ENCODE measurements around the gene TTC24.
"Not testable (repeated sequence)": the region's sequence is repeated elsewhere in the genome, so short reads cannot be mapped to it uniquely, and the experiment has no call there.

Gene TTC24

DNA sequence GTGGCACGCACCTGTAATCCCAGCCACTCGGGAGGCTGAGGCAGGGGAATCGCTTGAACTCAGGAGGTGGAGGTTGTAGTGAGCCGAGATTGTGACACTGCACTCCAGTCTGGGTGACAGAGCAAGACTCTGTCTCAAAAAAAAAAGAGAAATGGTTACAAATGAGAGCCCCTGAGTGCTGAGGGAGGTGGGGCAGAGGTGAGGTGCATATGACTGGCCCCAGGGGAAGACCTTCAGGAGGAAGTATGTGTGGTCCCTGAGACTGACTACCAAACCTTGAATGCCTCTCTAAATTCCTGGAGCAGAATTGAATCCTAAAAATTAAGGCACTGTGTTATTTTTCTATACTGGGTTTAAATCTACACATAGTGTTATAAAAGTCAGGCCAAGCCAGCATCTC, 27.8 kb downstream of the TTC24 start:
- not testable (repeated sequence) for DNase-seq

- DNase-seq: peak in 43 of 58 donors; percentile 11 to 85 (median 39)
These were observed 28.6 kb downstream of the TTC24 start for GRCh38 chr1:156608036-156608674.

DNA sequence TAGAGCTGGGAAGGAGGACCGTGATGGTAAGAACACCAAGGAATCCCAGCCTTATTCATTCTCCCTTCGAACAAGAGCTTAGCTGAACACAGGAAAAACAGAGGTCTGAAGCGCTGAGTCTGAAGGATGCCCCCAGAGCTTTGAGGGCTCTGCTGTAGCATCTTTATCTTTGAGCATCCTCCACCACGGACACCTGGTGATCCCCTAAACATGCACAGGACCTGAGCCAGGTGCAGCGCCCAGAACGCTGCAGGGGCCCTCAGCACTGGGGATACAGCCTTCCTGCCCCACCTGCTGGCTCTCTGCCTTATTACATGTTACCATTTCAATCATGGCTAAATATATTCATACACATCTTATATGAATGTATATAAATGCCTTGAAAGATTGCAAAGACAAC, 29.5 kb downstream of the TTC24 start:
- DNase-seq: peak in 6 of 58 donors; percentile 7 to 46 (median 22)

DNA sequence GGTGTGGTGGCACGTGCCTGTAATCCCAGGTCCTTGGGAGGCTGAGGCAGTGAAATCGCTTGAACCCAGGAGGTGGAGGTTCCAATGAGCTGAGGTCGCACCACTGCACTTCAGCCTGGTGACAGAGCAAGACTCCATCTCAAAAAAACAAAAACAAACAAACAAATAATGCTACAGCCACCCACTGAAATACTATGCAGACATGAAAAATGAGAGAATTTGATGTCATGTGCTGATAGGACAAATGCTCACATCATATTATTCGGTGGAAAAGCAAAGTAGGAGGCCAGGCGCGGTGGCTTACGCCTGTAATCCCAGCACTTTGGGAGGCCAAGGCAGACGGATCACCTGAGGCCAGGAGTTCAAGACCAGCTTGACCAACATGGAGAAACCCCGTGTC, 30.5 kb downstream of the TTC24 start:
- DNase-seq: not testable (repeated sequence)

DNA sequence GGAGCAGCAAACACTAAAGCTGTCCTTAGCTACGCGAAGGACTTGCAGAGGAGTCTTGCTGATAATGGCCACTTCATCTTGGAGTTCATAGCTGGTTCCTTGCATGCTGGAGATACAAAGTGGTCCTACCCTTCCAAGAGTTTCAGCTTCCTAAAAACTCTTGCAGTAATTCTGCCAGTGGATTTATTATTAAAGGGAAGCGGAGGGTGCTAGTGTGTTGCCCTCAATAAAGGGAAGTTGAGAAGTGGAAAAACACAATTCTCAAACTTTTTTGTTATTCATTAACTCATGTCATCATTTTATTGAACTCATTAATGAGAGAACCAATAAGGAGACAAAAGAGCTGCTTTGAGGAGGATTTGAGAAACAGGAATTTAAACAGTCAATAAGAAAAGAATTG, 33.1 kb downstream of the TTC24 start:
- DNase-seq: no peak

DNA sequence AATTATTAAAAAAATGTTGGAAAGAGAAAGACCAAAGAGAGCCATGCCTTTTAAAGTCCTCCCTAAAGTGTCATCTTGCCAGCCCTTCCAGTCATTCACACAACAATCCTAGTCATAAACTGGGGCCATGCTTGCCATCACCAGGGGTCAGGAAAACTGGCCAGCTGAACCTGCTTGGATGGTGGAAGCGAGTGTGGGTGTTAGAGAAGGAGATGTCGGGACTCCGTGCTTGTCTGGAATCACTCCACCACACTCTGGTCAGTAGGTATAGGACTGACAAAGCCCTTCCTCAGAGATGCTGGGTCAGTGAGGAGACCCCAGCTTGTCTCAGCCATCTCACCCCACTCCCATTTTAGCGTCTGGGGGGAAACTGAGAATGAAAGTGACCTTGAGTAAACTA, 36.4 kb downstream of the TTC24 start:
- DNase-seq: peak in 6 of 58 donors; percentile 16 to 61 (median 48)

DNA sequence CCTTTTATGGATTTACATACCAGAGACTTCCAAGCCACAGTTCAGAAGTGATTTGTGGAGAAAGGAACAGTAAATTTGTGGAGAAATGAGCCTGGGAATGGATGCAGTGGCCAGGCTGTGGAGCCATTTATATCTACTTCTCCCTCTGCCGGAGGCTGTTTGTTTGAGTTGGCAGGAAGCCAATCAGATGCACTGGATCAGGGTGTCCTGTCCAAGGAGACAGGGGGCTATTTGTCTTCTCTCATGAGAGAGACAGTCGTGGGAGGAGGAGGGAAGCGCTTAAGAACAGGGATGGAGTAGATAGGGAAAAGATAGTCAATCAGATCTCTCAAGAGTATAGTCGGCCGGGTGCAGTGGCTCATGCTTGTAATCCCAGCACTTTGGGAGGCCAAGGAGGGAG, 36.9 kb downstream of the TTC24 start:
- DNase-seq: peak in 48 of 58 donors; percentile 16 to 93 (median 67)

GRCh38 chr1:156618853-156619581, 39.5 kb downstream of the TTC24 start, which contains the start of gene HAPLN2:
Gene HAPLN2, plus strand, starts transcription at chr1:156619415. Its CDS starts 4,076 bp downstream, at chr1:156623491.
- DNase-seq: peak in 36 of 58 donors; percentile 13 to 79 (median 48)

GRCh38 chr1:156619582-156619955, 40.0 kb downstream of the TTC24 start:
- no peak for DNase-seq

DNA sequence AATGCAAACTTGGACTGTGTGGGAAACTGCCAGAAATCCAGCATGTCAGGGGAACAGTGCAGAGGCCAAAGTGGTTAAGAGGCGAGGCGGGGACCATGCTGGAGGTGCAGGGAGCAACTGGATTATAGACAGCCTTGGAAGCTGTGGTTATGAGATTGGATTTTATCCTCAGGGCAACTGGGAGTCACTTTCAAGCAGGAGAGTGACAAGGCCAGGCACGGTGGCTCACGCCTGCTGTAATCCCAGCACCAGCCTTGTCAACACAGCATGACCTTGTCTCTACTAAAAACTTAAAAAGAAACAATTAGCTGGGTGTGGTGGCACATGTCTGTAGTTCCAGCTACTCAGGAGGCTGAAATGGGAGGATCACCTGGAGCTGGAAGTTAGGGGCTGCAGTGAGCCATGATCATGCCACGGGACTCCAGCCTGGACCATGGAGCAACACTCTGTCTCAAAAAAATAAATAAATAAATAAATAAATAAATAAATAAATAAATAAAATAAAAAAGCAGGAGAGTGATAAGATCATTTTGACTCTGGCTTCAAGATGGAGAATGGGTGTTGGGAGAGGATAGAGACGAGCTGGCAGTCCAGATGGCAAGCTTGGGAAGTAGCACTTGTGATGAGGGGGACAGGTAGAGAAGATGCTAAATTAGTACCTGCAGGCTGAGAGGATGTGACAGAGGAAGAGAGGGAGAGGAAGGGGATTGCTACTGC, 43.2 kb downstream of the TTC24 start:
- DNase-seq: no peak

DNA sequence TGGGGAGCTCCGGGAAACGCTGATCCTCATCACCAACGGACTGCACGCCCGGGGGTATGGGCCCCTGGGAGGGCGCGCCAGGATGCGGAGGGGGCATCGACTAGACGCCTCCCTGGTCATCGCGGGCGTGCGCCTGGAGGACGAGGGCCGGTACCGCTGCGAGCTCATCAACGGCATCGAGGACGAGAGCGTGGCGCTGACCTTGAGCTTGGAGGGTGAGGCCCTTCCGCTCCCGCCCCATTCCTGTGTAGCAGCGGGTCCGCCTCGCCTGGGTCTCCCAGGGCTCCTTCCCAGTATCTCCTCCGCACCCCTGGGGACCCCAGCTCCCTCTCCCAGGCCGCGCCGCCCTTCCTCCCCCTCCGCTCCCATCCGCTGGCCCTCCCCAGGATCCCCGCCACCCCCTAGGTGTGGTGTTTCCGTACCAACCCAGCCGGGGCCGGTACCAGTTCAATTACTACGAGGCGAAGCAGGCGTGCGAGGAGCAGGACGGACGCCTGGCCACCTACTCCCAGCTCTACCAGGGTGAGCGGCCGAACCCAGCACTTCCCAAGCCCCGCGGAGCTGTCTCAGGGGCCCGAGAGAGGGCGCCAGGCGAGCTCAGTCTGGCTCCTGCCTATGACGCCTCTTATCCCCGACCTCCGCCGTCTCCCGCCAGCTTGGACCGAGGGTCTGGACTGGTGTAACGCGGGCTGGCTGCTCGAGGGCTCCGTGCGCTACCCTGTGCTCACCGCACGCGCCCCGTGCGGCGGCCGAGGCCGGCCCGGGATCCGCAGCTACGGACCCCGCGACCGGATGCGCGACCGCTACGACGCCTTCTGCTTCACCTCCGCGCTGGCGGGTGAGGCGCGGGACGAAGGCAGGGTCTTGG, 44.7 kb downstream of the TTC24 start:
- peak in 37 of 58 donors; percentile 17 to 68 (median 38) for DNase-seq

- DNase-seq: peak in 2 of 58 donors; percentile 34 to 42
These were observed 45.4 kb downstream of the TTC24 start for GRCh38 chr1:156624814-156625435.

GRCh38 chr1:156625436-156626078, 46.0 kb downstream of the TTC24 start:
- peak in 48 of 58 donors; percentile 14 to 83 (median 49) for DNase-seq

GRCh38 chr1:156626079-156626438, 46.5 kb downstream of the TTC24 start:
- no peak for DNase-seq

GRCh38 chr1:156627313-156627880, 47.9 kb downstream of the TTC24 start:
- DNase-seq: peak in 10 of 58 donors; percentile 4 to 39 (median 24)

DNA sequence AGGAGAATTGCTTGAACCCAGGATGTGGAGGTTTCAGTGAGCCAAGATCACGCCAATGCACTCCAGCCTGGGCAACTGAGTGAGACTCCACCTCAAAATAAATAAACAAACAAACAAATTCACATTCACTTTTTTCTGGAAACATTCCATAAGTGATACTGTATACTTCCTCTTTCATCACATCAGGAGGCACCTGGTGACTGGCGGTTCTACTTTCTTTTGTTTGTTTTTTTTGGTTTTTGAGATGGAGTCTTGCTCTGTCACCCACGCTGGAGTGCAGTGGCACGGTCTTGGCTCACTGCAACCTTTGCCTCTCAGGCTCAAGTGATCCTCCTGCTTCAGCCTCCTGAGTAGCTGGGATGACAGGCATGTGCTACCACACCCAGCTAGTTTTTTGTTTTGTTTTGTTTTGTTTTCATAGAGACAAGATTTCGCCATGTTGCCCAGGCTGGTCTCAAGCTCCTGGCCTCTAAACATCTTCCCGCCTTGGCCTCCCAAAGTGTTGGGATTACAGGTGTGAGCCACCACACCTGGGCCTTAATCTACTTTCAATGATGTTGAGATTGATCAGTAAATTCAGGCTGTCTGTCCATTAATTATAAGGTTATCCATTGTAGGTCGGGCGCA, 50.4 kb downstream of the TTC24 start:
- DNase-seq: no peak

GRCh38 chr1:156631152-156631551, 51.6 kb downstream of the TTC24 start:
- DNase-seq: not testable (repeated sequence)

DNA sequence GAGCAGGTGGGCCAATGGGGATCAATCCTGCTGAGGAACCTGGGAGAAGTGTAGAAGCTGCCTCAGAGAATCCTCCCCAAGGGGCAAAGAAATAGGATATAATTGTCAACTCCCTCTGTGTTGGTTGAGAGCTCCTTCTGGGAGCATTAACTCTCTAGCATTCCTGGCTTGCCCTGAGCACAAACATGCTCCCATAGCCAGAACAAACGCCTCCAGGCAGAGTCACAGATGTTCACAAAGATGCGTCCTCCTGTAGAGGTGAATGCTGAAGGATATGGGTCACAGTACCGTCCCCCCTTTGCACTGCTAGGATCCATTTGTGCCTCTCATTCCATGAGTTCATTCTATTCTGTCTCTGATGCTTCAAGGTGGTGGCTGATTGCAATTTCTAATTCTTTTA, 52.8 kb downstream of the TTC24 start:
- no peak for DNase-seq
